GM23338 (cell line): Measurements from ENCODE around the gene DIP2B. TPM values are rescaled to one million over a fixed set of nuclear protein-coding genes. Genes with fewer than 3 reads are reported as not detected.

ENCODE experiments used
- ATAC-seq: fragments of 200-7000 bp; cut with Tn5 transposase; 3 replicates; pipeline ENCODE4 v1.9.1; 2020
- DNase-seq: peaks from one replicate; pipeline ENCODE4 v3.0.0-alpha.2; 2015; ENCODE audit warnings: low spot score
- H2AFZ ChIP-seq: fragments of 200-600 bp; sonication (generic); 2 replicates; pipeline ENCODE4 v1.8.0; 2016; ENCODE audit warnings: antibody characterized with exemption, mild to moderate bottlenecking, moderate library complexity
- H3F3A ChIP-seq: fragments of 200-600 bp; sonication (generic); replicated peaks from 2 replicates; pipeline ENCODE4 v1.8.0; 2017; ENCODE audit warnings: antibody characterized with exemption, mixed run types, low read depth
- H3K27ac ChIP-seq: fragments of 200-600 bp; sonication (generic); 2 replicates; pipeline ENCODE4 v1.6.1; 2016; ENCODE audit warnings: low read depth
- H3K27me3 ChIP-seq: fragments of 200-600 bp; sonication (generic); 2 replicates; pipeline ENCODE4 v1.8.0; 2016; ENCODE audit warnings: mild to moderate bottlenecking, mixed run types, moderate library complexity; ENCODE audit not compliant: insufficient read depth
- H3K36me3 ChIP-seq: fragments of 200-600 bp; sonication (generic); 2 replicates; pipeline ENCODE4 v1.8.0; 2016; ENCODE audit warnings: mild to moderate bottlenecking; ENCODE audit not compliant: insufficient read depth
- H3K4me1 ChIP-seq: fragments of 200-600 bp; sonication (generic); 2 replicates; pipeline ENCODE4 v1.8.0; 2016; ENCODE audit warnings: mild to moderate bottlenecking, moderate library complexity; ENCODE audit not compliant: insufficient read depth
- H3K4me2 ChIP-seq: fragments of 200-600 bp; sonication (generic); 2 replicates; pipeline ENCODE4 v1.7.1; 2017; ENCODE audit warnings: mixed run types
- H3K4me3 ChIP-seq: fragments of 200-600 bp; sonication (generic); 2 replicates; pipeline ENCODE4 v1.6.1; 2016; ENCODE audit warnings: mixed run types
- H3K79me2 ChIP-seq: fragments of 200-600 bp; sonication (generic); replicated peaks from 2 replicates; pipeline ENCODE4 v1.8.0; 2017; ENCODE audit warnings: mild to moderate bottlenecking; ENCODE audit not compliant: insufficient read depth
- H3K9me2 ChIP-seq: fragments of 200-600 bp; sonication (generic); 2 replicates; pipeline ENCODE4 v1.8.0; 2017; ENCODE audit not compliant: insufficient read depth
- H4K20me1 ChIP-seq: fragments of 200-600 bp; sonication (generic); replicated peaks from 2 replicates; pipeline ENCODE4 v1.8.0; 2017; ENCODE audit warnings: mild to moderate bottlenecking; ENCODE audit not compliant: insufficient read depth
- H3K27ac Mint-ChIP-seq: 2 replicates; pipeline ENCODE4 v1.8.0; 2020; ENCODE audit warnings: inconsistent platforms, mild to moderate bottlenecking, moderate library complexity, mixed read lengths
- H3K27me3 Mint-ChIP-seq: 3 replicates; pipeline ENCODE4 v1.8.0; 2022; ENCODE audit warnings: low read depth, mild to moderate bottlenecking, moderate library complexity, mixed read lengths, inconsistent platforms; ENCODE audit not compliant: insufficient read depth, poor library complexity
- H3K36me3 Mint-ChIP-seq: 3 replicates; pipeline ENCODE4 v1.8.0; 2021; ENCODE audit warnings: low read depth, mild to moderate bottlenecking, inconsistent platforms, moderate library complexity, mixed read lengths
- H3K4me1 Mint-ChIP-seq: 3 replicates; pipeline ENCODE4 v1.8.0; 2020; ENCODE audit warnings: mild to moderate bottlenecking, inconsistent platforms, mixed read lengths
- H3K4me3 Mint-ChIP-seq: 3 replicates; pipeline ENCODE4 v1.8.0; 2021; ENCODE audit warnings: moderate library complexity, mild to moderate bottlenecking, inconsistent platforms, mixed read lengths
- H3K9me3 Mint-ChIP-seq: 3 replicates; pipeline ENCODE4 v1.8.0; 2020; ENCODE audit warnings: moderate library complexity, mild to moderate bottlenecking, inconsistent platforms, mixed read lengths
- CREB1 ChIP-seq: fragments of 250-450 bp; sonication (Bioruptor Pico); IDR thresholded peaks from 2 replicates; pipeline ENCODE4 v1.5.0; 2020; ENCODE audit warnings: low read depth, mild to moderate bottlenecking, moderate library complexity
- EZH2 ChIP-seq: fragments of 200-600 bp; sonication (generic); IDR thresholded peaks from one replicate; pipeline ENCODE4 v1.8.0; 2017; ENCODE audit warnings: antibody characterized with exemption, mild to moderate bottlenecking, low read depth; ENCODE audit not compliant: unreplicated experiment
- NANOG ChIP-seq: IDR thresholded peaks from 2 replicates; pipeline ENCODE4 v1.6.1; 2016; ENCODE audit warnings: antibody characterized with exemption, borderline replicate concordance
- POLR2AphosphoS5 ChIP-seq: IDR thresholded peaks from 2 replicates; pipeline ENCODE4 v1.6.1; 2016; ENCODE audit warnings: antibody characterized with exemption, low read depth
- ZNF331 ChIP-seq: fragments of 250-450 bp; sonication (Bioruptor Pico); IDR thresholded peaks from 2 replicates; pipeline ENCODE4 v1.5.0; 2020; ENCODE audit warnings: low read depth, mild to moderate bottlenecking, moderate library complexity
- polyA plus RNA-seq: library from polyadenylated mRNA; unstranded; fragments of >200 nt; fragmentation: Nextera tagmentation; extraction: Ambion mirVana; gene quantifications from 2 replicates; pipeline ENCODE4 v1.2.1, GENCODE V29; 2016
- total RNA-seq: library from RNA; depleted of rRNA; stranded (reverse); fragments of >200 nt; shearing (Covaris generic); gene quantifications from 2 replicates; pipeline ENCODE4 v1.2.3, GENCODE V29; 2014
- TF ChIP-seq, protein P1 (sequence below): fragments of 250-450 bp; sonication (Bioruptor Pico); IDR thresholded peaks from 2 replicates; pipeline ENCODE4 v1.5.0; 2020; ENCODE audit warnings: mild to moderate bottlenecking, moderate library complexity
- TF ChIP-seq, protein P2 (sequence below): IDR thresholded peaks from 2 replicates; pipeline ENCODE4 v1.6.1; 2016; ENCODE audit warnings: antibody characterized with exemption

DIP2B gene
- total and polyA plus RNA-seq, 2 experiments from 2014 or later = 8.0 to 36.4 TPM

DNA sequence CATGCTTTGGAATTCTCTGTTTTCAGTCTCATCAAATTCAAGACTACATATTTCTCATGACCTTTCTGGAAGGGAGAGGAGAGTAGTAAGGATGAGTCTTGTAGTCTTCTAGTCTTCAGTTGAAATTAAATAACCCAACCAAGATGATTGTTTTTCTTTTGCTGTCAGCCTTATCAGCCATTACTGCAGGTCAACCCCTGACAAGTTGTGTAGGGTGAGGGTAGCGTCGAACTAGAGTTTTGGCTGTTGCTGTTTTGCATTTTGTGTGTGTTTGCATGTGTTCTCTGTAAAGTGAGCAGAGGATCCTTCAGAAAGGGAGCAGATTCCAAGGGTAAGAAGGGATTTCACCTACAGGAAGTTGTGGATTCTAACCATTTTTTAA lies 28.4 kb downstream of the DIP2B start (continued):
- TF ChIP-seq, protein P1, sequence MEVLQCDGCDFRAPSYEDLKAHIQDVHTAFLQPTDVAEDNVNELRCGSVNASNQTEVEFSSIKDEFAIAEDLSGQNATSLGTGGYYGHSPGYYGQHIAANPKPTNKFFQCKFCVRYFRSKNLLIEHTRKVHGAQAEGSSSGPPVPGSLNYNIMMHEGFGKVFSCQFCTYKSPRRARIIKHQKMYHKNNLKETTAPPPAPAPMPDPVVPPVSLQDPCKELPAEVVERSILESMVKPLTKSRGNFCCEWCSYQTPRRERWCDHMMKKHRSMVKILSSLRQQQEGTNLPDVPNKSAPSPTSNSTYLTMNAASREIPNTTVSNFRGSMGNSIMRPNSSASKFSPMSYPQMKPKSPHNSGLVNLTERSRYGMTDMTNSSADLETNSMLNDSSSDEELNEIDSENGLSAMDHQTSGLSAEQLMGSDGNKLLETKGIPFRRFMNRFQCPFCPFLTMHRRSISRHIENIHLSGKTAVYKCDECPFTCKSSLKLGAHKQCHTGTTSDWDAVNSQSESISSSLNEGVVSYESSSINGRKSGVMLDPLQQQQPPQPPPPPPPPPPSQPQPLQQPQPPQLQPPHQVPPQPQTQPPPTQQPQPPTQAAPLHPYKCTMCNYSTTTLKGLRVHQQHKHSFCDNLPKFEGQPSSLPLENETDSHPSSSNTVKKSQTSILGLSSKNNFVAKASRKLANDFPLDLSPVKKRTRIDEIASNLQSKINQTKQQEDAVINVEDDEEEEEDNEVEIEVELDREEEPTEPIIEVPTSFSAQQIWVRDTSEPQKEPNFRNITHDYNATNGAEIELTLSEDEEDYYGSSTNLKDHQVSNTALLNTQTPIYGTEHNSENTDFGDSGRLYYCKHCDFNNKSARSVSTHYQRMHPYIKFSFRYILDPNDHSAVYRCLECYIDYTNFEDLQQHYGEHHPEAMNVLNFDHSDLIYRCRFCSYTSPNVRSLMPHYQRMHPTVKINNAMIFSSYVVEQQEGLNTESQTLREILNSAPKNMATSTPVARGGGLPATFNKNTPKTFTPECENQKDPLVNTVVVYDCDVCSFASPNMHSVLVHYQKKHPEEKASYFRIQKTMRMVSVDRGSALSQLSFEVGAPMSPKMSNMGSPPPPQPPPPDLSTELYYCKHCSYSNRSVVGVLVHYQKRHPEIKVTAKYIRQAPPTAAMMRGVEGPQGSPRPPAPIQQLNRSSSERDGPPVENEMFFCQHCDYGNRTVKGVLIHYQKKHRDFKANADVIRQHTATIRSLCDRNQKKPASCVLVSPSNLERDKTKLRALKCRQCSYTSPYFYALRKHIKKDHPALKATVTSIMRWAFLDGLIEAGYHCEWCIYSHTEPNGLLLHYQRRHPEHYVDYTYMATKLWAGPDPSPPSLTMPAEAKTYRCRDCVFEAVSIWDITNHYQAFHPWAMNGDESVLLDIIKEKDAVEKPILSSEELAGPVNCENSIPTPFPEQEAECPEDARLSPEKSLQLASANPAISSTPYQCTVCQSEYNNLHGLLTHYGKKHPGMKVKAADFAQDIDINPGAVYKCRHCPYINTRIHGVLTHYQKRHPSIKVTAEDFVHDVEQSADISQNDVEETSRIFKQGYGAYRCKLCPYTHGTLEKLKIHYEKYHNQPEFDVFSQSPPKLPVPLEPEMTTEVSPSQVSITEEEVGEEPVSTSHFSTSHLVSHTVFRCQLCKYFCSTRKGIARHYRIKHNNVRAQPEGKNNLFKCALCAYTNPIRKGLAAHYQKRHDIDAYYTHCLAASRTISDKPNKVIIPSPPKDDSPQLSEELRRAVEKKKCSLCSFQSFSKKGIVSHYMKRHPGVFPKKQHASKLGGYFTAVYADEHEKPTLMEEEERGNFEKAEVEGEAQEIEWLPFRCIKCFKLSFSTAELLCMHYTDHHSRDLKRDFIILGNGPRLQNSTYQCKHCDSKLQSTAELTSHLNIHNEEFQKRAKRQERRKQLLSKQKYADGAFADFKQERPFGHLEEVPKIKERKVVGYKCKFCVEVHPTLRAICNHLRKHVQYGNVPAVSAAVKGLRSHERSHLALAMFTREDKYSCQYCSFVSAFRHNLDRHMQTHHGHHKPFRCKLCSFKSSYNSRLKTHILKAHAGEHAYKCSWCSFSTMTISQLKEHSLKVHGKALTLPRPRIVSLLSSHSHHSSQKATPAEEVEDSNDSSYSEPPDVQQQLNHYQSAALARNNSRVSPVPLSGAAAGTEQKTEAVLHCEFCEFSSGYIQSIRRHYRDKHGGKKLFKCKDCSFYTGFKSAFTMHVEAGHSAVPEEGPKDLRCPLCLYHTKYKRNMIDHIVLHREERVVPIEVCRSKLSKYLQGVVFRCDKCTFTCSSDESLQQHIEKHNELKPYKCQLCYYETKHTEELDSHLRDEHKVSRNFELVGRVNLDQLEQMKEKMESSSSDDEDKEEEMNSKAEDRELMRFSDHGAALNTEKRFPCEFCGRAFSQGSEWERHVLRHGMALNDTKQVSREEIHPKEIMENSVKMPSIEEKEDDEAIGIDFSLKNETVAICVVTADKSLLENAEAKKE (CRISPR knock-in tag) = no peak
- no peak for TF ChIP-seq EZH2
- no peak for TF ChIP-seq NANOG
- TF ChIP-seq ZNF331 (CRISPR knock-in tag) = no peak
- TF ChIP-seq CREB1 (CRISPR knock-in tag) = no peak

DNA sequence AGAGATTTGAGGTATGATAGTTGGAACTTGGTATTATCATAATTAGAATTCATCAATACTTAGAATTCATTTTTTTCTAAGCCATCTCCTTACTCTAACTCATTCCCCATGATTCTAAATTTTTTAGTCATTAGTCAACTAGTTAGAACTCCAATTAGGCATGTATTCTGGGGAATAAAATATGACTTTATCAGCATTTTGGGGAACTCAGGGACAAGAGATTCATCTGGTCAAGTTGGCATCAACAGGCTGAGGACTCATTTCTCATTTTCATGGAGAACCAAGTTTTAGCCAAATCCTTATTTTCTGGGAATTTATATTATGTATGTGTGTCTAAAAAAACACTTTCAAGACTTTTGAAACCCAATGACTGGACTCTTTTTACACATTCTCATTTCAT lies 29.2 kb downstream of the DIP2B start:
- no peak overlapping the region for H3K4me3 ChIP-seq
- no peak overlapping the region for H3K4me2 ChIP-seq
- no peaks in the 10 kb centered on the region for H3K27me3 ChIP-seq
- ATAC-seq (no peak), DNase-seq (no peak)
- no peak overlapping the region for H3K4me3 Mint-ChIP-seq
- H3K27ac Mint-ChIP-seq = no peak overlapping the region
- H3F3A ChIP-seq = 0 out of 2 replicates have a peak, but pooled peaks cover 4% of the 10 kb centered on the region
- no peaks in the 10 kb centered on the region for H3K36me3 ChIP-seq
- H3K79me2 ChIP-seq = peaks cover 73% of the 10 kb centered on the region
- H3K9me3 Mint-ChIP-seq = no peaks in the 10 kb centered on the region
- no peaks in the 10 kb centered on the region for H3K36me3 Mint-ChIP-seq
- H3K9me2 ChIP-seq = no peaks in the 10 kb centered on the region
- H4K20me1 ChIP-seq = peaks cover 6% of the 10 kb centered on the region
- H3K4me1 Mint-ChIP-seq = peaks cover 19% of the 10 kb centered on the region
- no peak overlapping the region for H2AFZ ChIP-seq
- H3K27ac ChIP-seq = no peak overlapping the region
- H3K27me3 Mint-ChIP-seq = peaks cover 2% of the 10 kb centered on the region
- peaks cover 62% of the 10 kb centered on the region for H3K4me1 ChIP-seq
- TF ChIP-seq POLR2AphosphoS5 = no peak
- TF ChIP-seq EZH2 = no peak
- no peak for TF ChIP-seq NANOG
- TF ChIP-seq, protein P1 (CRISPR knock-in tag) = no peak
- no peak for TF ChIP-seq ZNF331 (CRISPR knock-in tag)
- TF ChIP-seq, protein P2, sequence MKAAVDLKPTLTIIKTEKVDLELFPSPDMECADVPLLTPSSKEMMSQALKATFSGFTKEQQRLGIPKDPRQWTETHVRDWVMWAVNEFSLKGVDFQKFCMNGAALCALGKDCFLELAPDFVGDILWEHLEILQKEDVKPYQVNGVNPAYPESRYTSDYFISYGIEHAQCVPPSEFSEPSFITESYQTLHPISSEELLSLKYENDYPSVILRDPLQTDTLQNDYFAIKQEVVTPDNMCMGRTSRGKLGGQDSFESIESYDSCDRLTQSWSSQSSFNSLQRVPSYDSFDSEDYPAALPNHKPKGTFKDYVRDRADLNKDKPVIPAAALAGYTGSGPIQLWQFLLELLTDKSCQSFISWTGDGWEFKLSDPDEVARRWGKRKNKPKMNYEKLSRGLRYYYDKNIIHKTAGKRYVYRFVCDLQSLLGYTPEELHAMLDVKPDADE = no peak
